Measurements from ENCODE around the gene TMEM18.

TMEM18 gene

DNA sequence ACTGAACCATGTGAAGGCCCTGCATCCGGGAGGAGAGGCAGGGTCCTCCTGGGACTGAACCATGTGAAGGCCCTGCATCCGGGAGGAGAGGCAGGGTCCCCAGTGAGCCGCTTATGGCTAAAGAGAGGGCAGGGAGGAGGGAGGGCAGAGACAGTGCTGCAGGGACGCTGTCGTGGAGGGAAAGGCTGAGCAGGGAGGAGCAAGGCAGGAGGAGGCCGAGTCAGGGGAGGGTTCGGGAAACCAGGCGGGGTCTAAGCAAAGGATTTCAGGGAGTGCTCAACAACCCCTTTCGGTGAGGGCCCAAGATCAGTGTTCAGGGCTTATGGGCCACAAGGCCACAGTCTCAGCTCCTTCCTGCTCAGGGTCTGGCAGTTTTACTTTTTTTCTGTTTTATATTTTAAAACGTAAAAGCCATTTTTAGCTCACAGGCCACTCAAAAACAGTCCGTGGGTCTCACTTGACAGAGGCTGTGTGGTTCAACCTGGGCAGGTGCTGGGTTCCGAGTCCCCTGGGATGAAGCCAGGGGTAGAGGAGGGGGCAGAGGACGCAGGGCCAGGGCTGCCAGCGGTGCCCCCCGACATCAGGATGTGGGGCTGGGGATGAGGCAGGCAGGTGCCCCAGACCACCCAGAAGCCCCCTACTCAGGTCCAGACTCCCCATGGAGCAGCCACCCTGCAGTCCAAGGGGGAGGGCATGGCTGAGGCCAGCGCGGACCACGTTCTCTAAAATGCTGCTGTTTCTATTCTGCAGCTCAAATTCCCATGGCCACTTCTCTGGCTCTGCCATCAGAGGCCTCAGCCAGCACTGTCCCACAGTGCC, 5.2 kb downstream of the TMEM18 start:
- TF ChIP-seq, protein P1, sequence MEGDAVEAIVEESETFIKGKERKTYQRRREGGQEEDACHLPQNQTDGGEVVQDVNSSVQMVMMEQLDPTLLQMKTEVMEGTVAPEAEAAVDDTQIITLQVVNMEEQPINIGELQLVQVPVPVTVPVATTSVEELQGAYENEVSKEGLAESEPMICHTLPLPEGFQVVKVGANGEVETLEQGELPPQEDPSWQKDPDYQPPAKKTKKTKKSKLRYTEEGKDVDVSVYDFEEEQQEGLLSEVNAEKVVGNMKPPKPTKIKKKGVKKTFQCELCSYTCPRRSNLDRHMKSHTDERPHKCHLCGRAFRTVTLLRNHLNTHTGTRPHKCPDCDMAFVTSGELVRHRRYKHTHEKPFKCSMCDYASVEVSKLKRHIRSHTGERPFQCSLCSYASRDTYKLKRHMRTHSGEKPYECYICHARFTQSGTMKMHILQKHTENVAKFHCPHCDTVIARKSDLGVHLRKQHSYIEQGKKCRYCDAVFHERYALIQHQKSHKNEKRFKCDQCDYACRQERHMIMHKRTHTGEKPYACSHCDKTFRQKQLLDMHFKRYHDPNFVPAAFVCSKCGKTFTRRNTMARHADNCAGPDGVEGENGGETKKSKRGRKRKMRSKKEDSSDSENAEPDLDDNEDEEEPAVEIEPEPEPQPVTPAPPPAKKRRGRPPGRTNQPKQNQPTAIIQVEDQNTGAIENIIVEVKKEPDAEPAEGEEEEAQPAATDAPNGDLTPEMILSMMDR (IDR thresholded peaks at IDR 0.05), result no peak
- Histone ChIP-seq H3K36me3 (peaks cover 62% of the 10 kb centered on the region), H3K27ac (no peak overlapping the region), H3K27me3 (no peaks in the 10 kb centered on the region), H3K4me3 (ENCODE audit: low read depth in 1 of 2, low read length in 1 of 2) (no peak overlapping the region), H3K9me3 (no peaks in the 10 kb centered on the region), H3K4me1 (ENCODE audit: control insufficient read depth in 1 of 2, insufficient read depth in 1 of 2, low read depth in 1 of 2, low read length in 1 of 2) (peaks cover 7 to 8% of the 10 kb centered on the region in 2 experiments)

DNA sequence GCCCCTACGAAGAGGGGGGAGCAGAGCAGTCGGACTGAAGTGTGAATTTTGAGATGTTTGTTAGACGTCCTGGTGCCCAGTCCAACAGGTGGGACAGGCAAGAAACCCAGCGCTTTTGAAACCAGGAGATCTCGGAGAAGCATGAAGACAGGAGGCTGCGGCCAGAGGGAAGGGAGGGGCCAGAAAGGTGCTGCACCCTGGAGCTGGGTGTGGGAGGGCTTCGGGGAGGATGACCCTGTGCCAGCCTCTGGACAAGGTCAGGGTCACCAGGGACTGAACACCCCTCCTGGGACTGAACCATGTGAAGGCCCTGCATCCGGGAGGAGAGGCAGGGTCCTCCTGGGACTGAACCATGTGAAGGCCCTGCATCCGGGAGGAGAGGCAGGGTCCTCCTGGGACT, 6.1 kb downstream of the TMEM18 start:
- no peak overlapping the region for H3K27ac ChIP-seq
- no peak overlapping the region for H3K4me3 ChIP-seq (ENCODE audit: low read depth in 1 of 2, low read length in 1 of 2)
- TF ChIP-seq, protein P1 (IDR thresholded peaks at IDR 0.05), result no peak
- H3K36me3 ChIP-seq, result peaks cover 68% of the 10 kb centered on the region
- peaks cover 2% of the 10 kb centered on the region in 2 experiments for H3K4me1 ChIP-seq (ENCODE audit: control insufficient read depth in 1 of 2, insufficient read depth in 1 of 2, low read depth in 1 of 2, low read length in 1 of 2)
- H3K27me3 ChIP-seq, result no peaks in the 10 kb centered on the region
- H3K9me3 ChIP-seq, result peaks cover 5% of the 10 kb centered on the region

DNA sequence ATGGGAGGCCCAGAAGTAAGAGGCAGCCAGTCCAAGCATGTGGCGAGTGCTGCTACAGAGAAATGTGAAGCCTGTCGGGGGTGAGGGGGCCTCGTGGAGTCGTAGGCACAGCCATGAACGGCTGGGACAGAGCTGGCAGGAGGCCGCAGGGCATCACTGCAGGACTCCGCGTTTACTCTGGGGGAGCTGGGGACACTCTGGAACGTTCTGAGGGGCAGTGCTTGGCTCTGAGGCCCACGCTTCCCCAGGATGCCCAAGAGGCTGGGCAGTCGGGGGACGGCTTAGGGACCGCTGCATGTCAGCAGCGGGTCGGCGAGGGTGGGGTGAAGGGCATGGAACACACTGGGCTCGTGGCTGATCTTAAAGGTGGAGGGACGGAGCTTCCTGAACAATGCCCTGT, 6.6 kb downstream of the TMEM18 start:
- H3K4me3 ChIP-seq (ENCODE audit: low read depth in 1 of 2, low read length in 1 of 2), result no peak overlapping the region
- TF ChIP-seq, protein P1 (IDR thresholded peaks at IDR 0.05), result no peak
- H3K9me3 ChIP-seq, result peaks cover 10% of the 10 kb centered on the region
- no peak overlapping the region for H3K27ac ChIP-seq
- no peaks in the 10 kb centered on the region for H3K27me3 ChIP-seq
- no peaks in the 10 kb centered on the region for H3K4me1 ChIP-seq (ENCODE audit: control insufficient read depth in 1 of 2, insufficient read depth in 1 of 2, low read depth in 1 of 2, low read length in 1 of 2)
- peaks cover 70% of the 10 kb centered on the region for H3K36me3 ChIP-seq

DNA sequence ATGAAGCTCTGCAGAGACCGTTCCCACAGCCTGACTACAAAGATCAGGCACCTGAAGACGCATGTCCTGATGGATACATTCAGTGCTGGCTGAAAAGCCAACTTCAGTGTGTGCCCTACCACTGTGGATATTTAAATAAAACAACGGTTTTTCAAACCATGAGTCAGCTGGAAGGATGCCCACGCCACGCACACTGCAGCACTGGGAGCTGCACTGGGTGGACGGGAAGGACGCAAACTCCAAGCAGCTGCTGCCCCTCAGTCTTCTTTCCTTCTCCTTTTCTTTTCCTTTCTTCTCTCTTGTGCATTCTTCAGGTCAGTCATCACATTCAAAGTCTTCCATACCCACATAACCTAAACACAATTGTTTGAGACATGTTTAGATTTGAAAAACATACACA, 7.9 kb downstream of the TMEM18 start:
- peaks cover 70% of the 10 kb centered on the region for H3K36me3 ChIP-seq
- no peak overlapping the region for H3K27ac ChIP-seq
- TF ChIP-seq, protein P1 (IDR thresholded peaks at IDR 0.05), result no peak
- peaks cover 13% of the 10 kb centered on the region for H3K9me3 ChIP-seq
- no peaks in the 10 kb centered on the region for H3K4me1 ChIP-seq (ENCODE audit: control insufficient read depth in 1 of 2, insufficient read depth in 1 of 2, low read depth in 1 of 2, low read length in 1 of 2)
- H3K4me3 ChIP-seq (ENCODE audit: low read depth in 1 of 2, low read length in 1 of 2), result no peak overlapping the region
- H3K27me3 ChIP-seq, result no peaks in the 10 kb centered on the region

DNA sequence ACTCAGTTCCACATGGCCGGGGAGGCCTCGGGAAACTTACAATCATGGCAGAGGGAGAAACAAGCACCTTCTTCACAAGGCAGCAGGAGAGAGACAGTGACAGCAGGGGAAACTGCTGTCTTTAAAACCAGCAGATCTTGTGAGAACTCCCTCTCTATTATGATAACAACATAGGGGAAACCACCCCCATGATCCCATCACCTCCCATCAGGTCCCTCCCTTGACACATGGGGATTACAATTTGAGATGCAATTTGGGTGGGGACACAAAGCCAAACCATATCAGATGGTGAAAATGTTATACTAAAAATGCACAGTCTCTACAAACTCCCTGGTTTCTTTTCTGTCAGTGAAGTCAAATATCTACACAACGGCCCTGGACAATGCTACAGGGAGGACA, 9.2 kb downstream of the TMEM18 start:
- TF ChIP-seq, protein P1 (IDR thresholded peaks at IDR 0.05), result no peak
- Histone ChIP-seq H3K4me3 (ENCODE audit: low read depth in 1 of 2, low read length in 1 of 2) (no peak overlapping the region), H3K4me1 (ENCODE audit: control insufficient read depth in 1 of 2, insufficient read depth in 1 of 2, low read depth in 1 of 2, low read length in 1 of 2) (no peaks in the 10 kb centered on the region), H3K27me3 (no peaks in the 10 kb centered on the region), H3K27ac (no peak overlapping the region), H3K36me3 (peaks cover 65% of the 10 kb centered on the region), H3K9me3 (peaks cover 13% of the 10 kb centered on the region)

Measured in neutrophil (primary cell).